HG02678 (cell line): ENCODE data around the gene PRRC2C.
A peak's percentile ranks its signal among the peaks of the same experiment; 100 is the strongest.
"Not testable (repeated sequence)": the region's sequence is repeated elsewhere in the genome, so short reads cannot be mapped to it uniquely, and the experiment has no call there.

ENCODE experiments used
- ATAC-seq: cut with Tn5 transposase; IDR thresholded peaks from one replicate; pipeline ENCODE4 v1.9.1; 2021; ENCODE audit warnings: mild to moderate bottlenecking, moderate library complexity; ENCODE audit not compliant: unreplicated experiment

PRRC2C gene

DNA sequence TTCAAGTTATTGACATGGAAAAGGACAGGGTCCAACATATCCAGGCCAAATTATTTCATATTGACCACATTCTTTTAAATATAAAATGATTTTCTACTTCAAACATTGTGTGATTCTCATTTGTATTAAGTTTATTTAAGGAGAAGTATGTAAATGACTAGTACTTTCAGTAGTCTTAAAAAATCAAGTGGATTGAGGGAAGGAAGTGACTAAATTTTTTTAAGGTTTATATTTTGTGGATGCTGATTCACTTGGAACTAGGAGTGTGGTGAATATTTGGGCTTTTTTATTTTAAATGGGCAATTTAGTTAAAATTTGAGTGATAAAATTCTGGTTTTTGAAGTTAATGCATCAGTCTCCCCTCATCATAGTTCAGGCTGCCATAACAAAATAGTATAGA lies 10.1 kb downstream of the PRRC2C start:
- no peak for ATAC-seq

DNA sequence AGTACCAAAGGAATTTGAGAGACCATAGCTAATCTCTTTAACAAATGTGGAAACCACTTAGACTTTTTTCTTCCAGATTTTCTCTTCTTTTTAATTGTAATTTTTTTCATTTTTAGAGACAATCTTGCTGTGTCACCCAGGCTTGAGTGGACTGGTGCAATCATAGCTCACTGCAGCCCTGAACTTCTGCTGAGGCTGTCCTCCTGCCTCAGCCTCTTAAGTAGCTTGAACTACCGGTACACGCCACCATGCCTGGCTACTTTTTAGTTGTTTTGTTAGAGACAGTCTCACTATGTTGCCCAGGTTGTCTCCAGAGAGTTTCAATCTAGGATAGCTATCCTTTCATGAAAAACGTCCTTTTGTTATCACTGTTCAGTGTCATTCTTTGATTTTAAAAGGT lies 15.0 kb downstream of the PRRC2C start:
- no peak for ATAC-seq

DNA sequence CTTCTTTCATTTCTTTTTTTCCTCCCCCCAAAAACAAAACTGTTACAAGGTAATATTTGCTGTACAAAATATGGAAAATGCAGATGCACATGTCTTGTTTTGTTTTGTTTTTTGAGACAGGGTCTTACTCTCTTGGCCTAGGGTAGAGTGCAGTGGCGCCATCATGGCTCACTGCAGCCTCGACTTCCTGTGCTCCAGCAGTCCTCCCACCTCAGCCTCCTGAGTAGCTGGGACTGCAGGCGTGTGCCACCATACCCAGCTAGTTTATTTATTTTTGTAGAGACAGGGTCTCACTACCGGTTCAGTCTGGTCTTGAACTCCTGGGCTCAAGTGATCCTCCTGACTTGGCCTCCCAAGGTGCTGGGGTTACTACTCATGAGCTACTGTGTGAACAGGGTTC lies 15.5 kb downstream of the PRRC2C start:
- ATAC-seq = no peak

DNA sequence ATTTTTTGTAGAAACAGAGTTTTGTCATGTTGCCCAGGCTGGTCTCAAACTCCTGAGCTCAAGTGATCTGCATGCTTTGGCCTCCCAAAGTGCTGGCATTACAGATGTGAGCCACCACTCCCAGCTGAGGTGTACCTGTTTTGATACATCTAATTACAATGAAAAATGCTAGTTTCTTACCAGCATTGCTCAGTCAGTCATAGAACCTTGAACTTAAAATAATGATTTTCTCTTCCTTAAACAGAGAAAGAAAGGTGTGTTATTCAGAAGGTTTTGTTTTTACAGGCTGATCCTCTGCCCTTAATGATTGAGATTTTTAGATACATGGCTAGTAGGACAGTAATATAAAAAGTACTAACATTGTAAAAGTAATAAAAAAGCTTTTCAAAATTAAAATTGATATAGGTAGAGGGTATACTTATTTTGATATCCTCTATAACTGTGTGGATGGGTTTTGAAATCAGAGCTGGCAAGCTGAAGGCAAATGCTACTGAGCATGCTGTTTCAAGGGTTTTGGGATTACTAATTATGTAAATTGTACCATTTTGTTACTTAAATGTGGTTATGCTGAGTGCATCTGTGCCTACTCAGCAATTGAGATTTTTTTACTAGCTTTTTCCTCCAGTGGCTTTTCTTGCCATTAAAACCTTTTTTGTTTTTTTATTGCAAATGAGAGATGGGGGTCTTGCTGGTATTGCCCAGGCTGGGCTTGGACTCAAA lies 16.1 kb downstream of the PRRC2C start:
- ATAC-seq = peak; percentile 76

DNA sequence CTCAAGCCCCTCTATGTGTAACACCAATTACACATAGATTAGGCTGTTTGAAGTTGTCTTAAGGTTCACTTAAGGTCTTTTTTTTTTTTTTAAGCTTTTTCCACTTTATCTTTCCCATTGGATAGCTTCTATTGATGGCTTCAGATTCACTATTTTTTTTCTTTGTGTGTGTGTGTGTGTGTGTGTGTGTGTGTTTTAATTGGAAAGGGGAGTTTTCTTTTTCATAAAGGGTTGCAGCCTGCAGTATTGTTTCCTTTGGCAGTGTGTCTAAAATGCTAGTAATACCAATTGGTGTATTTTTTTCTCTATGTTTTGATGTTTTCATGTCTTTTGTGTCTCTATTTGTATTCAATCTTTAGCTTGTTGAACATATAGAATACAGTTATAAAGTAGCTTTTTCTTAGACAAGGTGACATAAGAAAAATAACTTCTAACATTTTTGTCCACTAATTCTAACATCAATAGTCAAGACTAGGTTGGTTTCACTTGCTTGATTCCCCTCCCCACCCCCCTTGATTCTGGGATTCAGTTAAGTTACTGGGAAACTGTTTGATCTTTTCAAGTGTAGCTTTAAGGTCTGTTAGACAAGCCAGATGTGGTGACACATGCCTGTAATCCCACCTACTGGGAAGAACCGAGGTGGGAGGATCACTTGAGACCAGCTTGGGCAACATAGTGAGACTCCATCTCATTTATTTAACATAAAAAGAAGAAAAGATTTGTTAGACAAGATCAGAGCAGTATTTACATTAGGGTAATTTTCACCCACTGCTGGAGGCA lies 21.4 kb downstream of the PRRC2C start:
- no peak for ATAC-seq

DNA sequence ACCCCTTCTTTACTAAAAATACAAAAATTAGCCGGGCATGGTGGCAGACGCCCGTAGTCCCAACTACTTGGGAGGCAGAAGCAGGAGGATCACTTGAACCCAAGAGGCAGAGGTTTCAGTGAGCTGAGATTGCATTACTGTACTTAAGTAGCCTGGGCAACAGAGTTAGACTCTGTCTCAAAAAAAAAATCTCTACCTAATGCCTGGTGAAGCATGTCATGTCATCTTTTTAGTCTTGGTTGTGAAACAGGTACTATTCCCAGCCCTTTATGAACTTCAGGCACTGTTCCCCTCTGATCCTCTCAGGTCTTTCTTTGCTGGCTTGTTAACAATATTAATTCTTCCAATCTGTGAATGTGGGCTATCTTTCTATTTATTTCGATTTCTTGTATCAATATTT lies 22.1 kb downstream of the PRRC2C start:
- no peak for ATAC-seq

DNA sequence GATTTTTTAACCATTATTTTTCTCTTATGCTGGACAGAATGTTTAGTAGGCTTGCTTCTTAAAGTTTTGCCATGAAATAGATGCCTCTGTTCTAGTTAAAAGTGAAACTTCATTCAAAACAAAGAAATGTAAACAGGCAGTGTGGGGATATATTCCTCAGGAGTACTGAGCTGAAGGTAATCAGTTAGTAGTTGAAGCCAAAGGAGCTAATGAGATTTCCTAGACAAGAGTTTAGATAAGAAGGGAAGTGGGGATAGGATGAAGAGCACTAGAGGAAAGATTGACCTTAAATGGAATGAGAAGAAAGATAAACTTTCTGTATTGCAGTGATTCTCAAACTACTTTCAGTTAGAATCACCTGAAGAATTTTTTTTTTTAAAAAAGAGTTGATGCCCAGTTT lies 23.9 kb downstream of the PRRC2C start:
- ATAC-seq = no peak

DNA sequence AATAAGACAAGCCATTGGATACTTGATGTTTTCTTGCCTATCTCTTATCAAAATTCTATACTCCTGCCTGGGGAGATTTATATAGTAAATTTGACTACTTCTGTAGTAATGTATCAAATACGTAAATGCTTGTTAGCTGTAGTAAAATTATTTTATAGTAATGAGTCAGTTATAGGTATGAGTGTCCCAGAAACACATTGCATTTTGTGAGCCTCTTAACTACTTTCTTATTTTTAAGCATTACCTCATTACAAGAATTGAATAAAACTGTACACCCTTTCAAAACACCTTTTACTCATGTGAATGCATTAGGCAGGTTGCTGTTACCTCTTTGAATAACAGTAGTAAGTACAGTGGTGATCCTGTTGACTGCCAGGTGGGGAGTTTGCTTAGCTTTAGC lies 28.4 kb downstream of the PRRC2C start:
- ATAC-seq = no peak

DNA sequence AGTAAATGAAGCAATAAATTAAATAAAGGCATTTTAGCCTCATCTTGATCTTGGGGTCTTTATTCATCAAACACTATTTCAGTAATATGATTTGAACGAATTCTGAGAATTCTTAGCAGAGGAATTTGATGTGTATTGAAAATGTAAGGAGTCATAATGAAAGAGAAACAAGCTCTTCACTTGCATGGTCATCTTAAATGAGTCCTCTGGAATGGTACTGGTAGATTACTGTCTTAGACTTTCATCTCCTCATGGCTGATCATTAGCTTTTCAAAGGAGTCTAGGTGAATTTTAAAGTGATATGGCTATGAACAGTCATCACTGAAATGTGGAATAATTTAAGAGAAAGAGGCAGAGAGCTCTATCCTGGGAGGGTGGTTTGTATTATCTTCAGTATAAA lies 30.0 kb downstream of the PRRC2C start:
- ATAC-seq = peak; percentile 51

DNA sequence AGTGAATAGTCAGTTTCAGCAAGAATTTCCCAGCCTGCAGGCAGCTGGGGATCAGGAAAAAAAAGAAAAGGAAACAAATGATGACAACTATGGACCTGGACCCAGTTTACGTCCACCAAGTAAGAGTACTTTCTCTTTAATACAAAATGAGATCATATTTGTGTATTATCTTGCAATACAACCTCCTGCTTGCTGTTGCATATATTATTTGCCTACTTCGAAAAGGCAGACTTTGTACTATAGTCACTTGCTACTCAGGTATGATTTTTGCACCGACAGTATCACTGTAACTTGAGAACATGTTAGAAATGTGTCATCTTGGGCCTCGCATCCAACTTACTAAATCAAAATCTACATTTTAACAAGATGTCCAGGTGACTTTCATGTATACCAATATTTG lies 30.4 kb downstream of the PRRC2C start:
- ATAC-seq = no peak

DNA sequence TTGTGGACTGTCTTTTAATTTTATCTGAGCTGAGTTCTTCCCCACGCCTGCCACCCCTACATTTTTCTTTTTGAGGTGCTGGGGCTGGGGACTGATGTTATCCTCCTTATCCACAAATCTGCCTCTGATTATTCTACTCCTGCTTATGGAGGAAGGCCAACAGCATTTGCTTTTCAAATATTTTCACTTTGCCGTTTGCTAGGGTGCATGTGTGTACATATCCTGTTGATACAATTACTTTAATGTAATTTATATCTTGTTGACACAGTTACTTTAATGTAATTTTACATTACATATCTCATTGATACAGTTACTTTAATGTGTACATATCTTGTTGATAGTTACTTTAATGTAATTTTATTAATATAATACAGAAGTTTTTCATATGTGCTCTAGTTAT lies 36.2 kb downstream of the PRRC2C start:
- ATAC-seq = no peak

DNA sequence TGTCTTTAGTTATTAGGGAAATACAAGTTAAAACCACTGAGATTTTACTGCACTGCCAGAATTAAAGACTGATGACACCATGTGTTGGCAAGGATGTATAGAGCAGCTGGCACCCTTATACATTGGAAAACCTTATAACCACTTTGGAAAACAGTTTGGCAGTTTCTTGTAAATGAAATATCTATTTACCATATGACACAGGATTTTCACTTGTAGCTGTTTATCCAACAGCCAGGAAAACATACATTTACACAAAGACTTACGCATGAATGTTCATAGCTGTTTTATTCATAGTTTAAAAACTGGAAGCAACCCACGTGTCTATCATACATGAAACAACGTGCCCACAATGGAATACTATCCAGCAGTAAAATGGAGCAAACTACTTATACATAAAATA lies 45.3 kb downstream of the PRRC2C start:
- no peak for ATAC-seq

DNA sequence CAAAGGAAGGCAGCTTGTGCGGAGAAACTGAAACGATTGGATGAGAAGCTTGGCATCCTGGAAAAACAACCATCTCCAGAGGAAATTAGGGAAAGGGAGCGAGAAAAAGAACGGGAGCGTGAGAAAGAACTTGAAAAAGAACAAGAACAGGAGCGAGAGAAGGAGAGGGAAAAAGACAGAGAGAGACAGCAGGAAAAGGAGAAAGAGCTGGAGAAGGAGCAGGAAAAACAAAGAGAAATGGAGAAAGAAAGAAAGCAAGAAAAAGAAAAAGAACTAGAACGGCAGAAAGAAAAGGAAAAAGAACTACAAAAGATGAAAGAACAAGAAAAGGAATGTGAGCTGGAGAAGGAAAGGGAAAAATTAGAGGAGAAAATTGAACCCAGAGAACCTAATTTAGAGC lies 47.2 kb downstream of the PRRC2C start:
- no peak for ATAC-seq

DNA sequence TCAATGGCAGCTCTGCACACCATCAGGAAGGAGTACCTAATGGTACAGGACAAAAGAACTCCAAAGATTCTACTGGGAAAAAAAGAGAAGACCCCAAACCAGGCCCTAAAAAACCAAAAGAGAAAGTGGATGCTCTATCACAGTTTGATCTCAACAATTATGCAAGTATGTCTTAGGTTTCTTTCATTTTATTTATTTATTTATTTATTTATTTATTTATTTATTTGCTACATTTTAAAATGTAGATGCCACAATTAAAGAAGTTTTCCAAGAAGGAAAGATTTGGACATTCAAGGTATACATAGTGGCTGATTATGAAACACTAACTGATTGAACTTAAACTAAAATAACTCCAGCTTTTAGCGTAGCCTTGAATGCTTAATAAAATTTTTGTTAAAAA lies 60.2 kb downstream of the PRRC2C start:
- ATAC-seq = no peak

DNA sequence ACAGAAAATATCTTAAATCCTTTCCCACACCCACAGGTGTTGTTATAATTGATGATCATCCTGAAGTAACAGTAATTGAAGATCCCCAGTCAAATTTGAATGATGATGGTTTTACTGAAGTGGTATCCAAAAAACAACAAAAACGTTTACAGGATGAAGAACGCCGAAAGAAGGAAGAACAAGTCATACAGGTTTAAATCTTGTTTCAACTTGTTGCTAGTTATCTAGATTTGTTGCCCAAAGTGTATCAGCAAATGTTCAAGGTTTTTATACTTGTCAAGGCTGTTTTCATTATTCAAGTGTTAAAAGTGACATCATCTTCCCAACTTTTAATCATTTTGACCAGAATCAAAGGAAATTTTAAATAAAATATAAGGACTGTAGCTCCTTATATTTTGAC lies 64.7 kb downstream of the PRRC2C start:
- ATAC-seq = no peak

DNA sequence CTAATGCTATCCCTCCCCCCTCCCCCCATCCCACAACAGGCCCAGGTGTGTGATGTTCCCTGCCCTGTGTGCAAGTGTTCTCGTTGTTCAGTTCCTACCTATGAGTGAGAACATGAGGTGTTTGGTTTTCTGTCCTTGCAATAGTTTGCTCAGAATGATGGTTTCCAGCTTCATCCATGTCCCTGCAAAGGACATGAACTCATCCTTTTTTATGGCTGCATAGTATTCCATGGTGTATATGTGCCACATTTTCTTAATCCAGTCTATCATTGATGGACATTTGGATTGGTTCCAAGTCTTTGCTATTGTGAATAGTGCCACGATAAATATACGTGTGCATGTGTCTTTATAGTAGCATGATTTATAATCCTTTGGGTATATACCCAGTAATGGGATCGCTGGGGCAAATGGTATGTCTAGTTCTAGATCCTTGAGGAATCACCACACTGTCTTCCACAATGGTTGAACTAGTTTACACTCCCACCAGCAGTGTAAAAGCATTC lies 65.3 kb downstream of the PRRC2C start:
- not testable (repeated sequence) for ATAC-seq

DNA sequence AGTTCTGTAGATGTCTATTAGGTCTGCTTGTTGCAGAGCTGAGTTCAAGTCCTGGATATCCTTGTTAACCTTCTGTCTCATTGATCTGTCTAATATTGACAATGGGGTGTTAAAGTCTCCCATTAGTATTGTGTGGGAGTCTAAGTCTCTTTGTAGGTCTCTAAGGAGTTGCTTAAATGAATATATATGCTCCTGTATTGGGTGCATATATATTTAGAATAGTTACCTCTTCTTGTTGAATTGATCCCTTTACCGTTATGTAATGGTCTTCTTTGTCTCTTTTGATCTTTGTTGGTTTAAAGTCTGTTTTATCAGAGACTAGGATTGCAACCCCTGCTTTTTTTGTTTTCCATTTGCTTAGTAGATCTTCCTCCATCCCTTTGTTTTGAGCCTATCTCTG lies 68.6 kb downstream of the PRRC2C start:
- not testable (repeated sequence) for ATAC-seq

DNA sequence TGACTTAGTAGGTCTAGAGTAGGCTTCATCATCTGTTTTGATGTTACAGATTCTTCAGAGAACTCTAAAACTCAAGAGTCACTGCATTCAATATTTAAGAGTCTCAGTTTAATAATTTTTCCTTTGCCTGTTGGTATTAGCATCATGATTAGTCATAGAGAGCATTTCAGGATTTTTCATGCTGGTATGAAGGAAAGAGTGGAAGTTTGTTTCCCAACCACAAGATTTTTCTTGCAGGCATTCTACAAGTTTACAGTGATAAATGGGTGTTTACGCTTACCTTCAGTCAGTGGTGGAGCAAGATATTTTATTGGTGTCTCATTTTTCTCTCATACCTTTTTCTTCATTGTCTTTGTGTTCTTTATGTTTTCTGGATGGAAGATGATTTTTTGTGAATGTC lies 78.3 kb downstream of the PRRC2C start:
- no peak for ATAC-seq

DNA sequence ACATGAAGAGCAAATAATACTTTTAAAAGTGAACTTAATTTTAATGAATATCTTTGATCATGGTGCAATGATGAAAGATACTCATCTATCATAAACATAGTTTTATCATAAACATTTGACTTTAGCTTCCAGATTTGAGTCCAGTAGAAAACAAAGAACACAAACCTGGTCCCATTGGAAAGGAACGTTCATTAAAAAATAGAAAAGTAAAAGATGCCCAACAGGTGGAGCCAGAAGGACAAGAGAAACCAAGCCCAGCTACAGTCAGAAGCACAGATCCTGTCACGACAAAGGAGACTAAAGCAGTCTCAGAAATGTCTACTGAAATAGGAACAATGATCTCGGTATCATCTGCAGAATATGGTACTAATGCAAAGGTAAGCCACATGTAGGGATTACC lies 81.1 kb downstream of the PRRC2C start:
- ATAC-seq = no peak

DNA sequence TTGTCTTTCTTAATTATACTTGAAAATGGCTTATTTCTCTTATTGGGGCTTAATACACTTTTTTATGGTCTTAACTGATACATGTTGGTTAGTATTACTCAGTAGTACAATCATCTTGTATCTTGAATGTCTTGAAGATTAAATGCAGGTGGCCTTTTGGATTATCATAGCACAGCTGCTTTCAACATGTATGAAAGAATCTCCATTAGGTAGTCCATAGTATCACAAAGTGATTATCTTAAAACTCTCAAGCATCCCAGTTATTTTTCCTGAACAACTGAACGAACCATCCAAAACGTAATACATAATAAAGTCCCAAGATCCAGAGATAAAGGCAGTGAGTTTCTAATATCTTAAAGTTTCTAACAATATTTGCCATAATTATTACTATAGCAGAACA lies 85.0 kb downstream of the PRRC2C start:
- no peak for ATAC-seq

DNA sequence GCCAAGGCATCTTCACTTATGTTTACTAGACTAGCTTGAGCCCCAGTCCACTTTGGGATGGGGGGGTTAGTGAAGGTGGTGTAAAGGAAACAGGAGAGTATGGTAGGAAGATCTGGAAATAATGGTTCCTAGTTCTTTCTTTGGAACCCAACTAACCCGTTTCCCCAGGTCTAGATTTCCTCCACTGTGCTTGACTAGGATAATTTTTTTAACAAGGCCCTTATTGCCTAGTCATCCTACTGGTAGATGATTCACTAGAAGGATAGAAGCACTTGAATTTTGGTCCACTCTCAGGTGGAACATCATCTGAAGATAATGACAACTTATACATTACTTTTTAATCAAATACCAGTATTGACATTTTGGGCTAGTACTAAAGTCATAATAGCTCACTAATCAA lies 90.8 kb downstream of the PRRC2C start:
- ATAC-seq = no peak

DNA sequence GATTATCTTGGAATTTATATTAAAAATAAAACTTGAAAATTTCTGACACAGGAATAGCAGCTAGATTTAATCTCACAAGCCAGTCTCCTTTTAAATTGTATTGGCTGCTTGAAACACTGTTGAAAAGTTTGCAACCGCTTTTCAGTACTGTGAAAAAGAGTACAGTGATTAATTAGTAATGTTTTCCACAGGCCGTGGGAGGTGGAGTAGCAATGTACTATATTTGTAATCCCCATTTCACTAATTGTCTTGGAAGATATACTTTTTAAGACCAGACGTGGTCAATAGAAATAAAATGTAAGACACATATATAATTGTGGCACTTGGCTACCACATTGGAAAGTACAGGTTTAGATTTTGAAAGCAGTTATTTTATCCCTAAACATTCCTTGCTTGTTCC lies 95.9 kb downstream of the PRRC2C start:
- no peak for ATAC-seq
